Panc1 (cell line): ENCODE measurements around the gene ATXN7L1. TPM values are rescaled to one million over a fixed set of nuclear protein-coding genes. Genes with fewer than 3 reads are reported as not detected.

Experiments used
- ATAC-seq: fragments of 200-7000 bp; cut with Tn5 transposase; 2 replicates; pipeline ENCODE4 v1.9.1; 2020; ENCODE audit warnings: mild to moderate bottlenecking, moderate library complexity
- BruUV-seq: library from RNA; stranded (reverse); fragments of 400-500 nt; replicated peaks from 2 replicates; lab custom pipeline; 2021; lab: Mats Ljungman, UMichigan
- CTCF ChIA-PET: fragments of 300-600 bp; sonication (Branson Sonifier 250); formaldehyde crosslinking; loops from one replicate; lab custom pipeline; 2022; ENCODE audit warnings: antibody characterized with exemption; lab: Charles Lee
- POLR2A ChIA-PET: fragments of 300-600 bp; sonication (Branson Sonifier 250); formaldehyde crosslinking; loops from one replicate; lab custom pipeline; 2022; ENCODE audit warnings: antibody characterized with exemption; lab: Charles Lee
- DNase-seq: peaks from one replicate; pipeline ENCODE4 v3.0.0-alpha.2; 2010; ENCODE audit warnings: low read depth, low spot score
- H3K27ac ChIP-seq: 2 replicates; pipeline ENCODE4 v1.5.1; 2011; ENCODE audit warnings: mild to moderate bottlenecking, low read length, inconsistent platforms
- H3K27me3 ChIP-seq: fragments of 200-500 bp; sonication (Bioruptor generic); 2 replicates; pipeline ENCODE4 v1.6.0; 2014; ENCODE audit warnings: low read length, inconsistent platforms; ENCODE audit not compliant: control insufficient read depth, insufficient read depth
- H3K36me3 ChIP-seq: fragments of 200-500 bp; sonication (Bioruptor generic); 2 replicates; pipeline ENCODE4 v1.5.1; 2014; ENCODE audit warnings: inconsistent platforms, mild to moderate bottlenecking, low read length, moderate library complexity; ENCODE audit not compliant: control insufficient read depth, insufficient read depth
- H3K4me1 ChIP-seq: 2 replicates; pipeline ENCODE4 v1.5.1; 2011; ENCODE audit warnings: inconsistent platforms, mild to moderate bottlenecking, low read length, moderate library complexity; ENCODE audit not compliant: control insufficient read depth, insufficient read depth
- H3K4me3 ChIP-seq, 2 experiments: 2 replicates each; pipeline ENCODE4 v1.5.1; 2011 to 2012; ENCODE audit warnings: low read depth in 2 of 2, low read length in 2 of 2, mild to moderate bottlenecking in 2 of 2, inconsistent platforms in 1 of 2, moderate library complexity in 1 of 2
- H3K9me3 ChIP-seq: fragments of 200-500 bp; sonication (Bioruptor generic); 2 replicates; pipeline ENCODE4 v1.5.1; 2014; ENCODE audit warnings: low read depth, mild to moderate bottlenecking, inconsistent platforms, low read length, moderate library complexity; ENCODE audit not compliant: control insufficient read depth, insufficient read depth
- CTCF ChIP-seq: fragments of 450-650 bp; IDR thresholded peaks from 2 replicates; pipeline ENCODE4 v1.5.1; 2017; ENCODE audit warnings: mild to moderate bottlenecking
- POLR2AphosphoS5 ChIP-seq: IDR thresholded peaks from 2 replicates; pipeline ENCODE4 v1.6.1; 2012; ENCODE audit warnings: mild to moderate bottlenecking, low read depth, low read length, moderate library complexity
- REST ChIP-seq, 2 experiments: IDR thresholded peaks; 2 replicates each; pipeline ENCODE4 v1.6.1; 2011 to 2012; ENCODE audit warnings: low read depth in 2 of 2, control low read depth in 1 of 2, low read length in 1 of 2, mild to moderate bottlenecking in 1 of 2, moderate library complexity in 1 of 2; ENCODE audit not compliant: insufficient read depth in 1 of 2
- SIN3A ChIP-seq: IDR thresholded peaks from 2 replicates; pipeline ENCODE4 v1.6.1; 2012; ENCODE audit warnings: low read depth, mild to moderate bottlenecking, low read length, moderate library complexity, borderline replicate concordance; ENCODE audit not compliant: insufficient read depth
- TCF7L2 ChIP-seq: IDR thresholded peaks from 2 replicates; pipeline ENCODE4 v1.6.1; 2011; ENCODE audit warnings: mild to moderate bottlenecking, low read depth, low read length, inconsistent platforms
- in situ Hi-C: cut with HindIII; loops from 2 replicates; pipeline ENCODE4 v1.10.0; 2016; ENCODE audit warnings: low sequenced_read_pairs, low pct_unique_long_range_greater_than_20kb
- intact Hi-C: fragments of 100-400 bp; cut with micrococcal nuclease; formaldehyde crosslinking; loops from one replicate; pipeline ENCODE4 v1.10.0; 2022; ENCODE audit not compliant: unreplicated experiment
- total RNA-seq: library from RNA; stranded (reverse); gene quantifications from one replicate; pipeline ENCODE4 v1.2.1, GENCODE V29; 2021; ENCODE audit not compliant: unreplicated experiment

The ATXN7L1 gene
- total RNA-seq, 1 experiment from 2014 or later, result 10.8 TPM

GRCh38 chr7:105830405-105831301 lies 45.7 kb downstream of the ATXN7L1 start:
- Histone ChIP-seq H3K27me3 (no peaks in the 10 kb centered on the region), H3K27ac (peak overlapping the region; percentile 84), H3K4me1 (peaks cover 63% of the 10 kb centered on the region), H3K9me3 (no peaks in the 10 kb centered on the region), H3K4me3 (no peak overlapping the region), H3K36me3 (no peaks in the 10 kb centered on the region)
- TF ChIP-seq POLR2AphosphoS5 (peak; percentile 60; the same call in 1 of the 2 replicates), SIN3A (no peak), REST (IDR thresholded peaks at IDR 0.05; ENCODE audit: insufficient read depth in 1 of 2, low read depth in 2 of 2, low read length in 1 of 2) (no peak), CTCF (no peak), TCF7L2 (peak; percentile 94)
- ChIA-PET POLR2A (no interaction called here), CTCF (no interaction called here)
- DNase-seq, result peak; percentile 95
- intact Hi-C loops, result no loop called here
- no TSS peak for BruUV-seq
- in situ Hi-C loops, result no loop called here
- ATAC-seq, result peak; percentile 96

- H3K4me1 ChIP-seq, result peaks cover 63% of the 10 kb centered on the region
- ATAC-seq (peak; percentile 29), DNase-seq (no peak)
- H3K27ac ChIP-seq, result peak overlapping the region; percentile 84
- POLR2A ChIA-PET, result no interaction called here
- in situ Hi-C loops, result no loop called here
- TF ChIP-seq REST (IDR thresholded peaks at IDR 0.05; ENCODE audit: insufficient read depth in 1 of 2, low read depth in 2 of 2, low read length in 1 of 2) (no peak), CTCF (no peak), SIN3A (no peak), TCF7L2 (no peak), POLR2AphosphoS5 (no peak)
- no peaks in the 10 kb centered on the region for H3K36me3 ChIP-seq
- CTCF ChIA-PET, result no interaction called here
- H3K4me3 ChIP-seq, result no peak overlapping the region
- BruUV-seq, result no TSS peak
- H3K9me3 ChIP-seq, result no peaks in the 10 kb centered on the region
- no peaks in the 10 kb centered on the region for H3K27me3 ChIP-seq
- intact Hi-C loops, result no loop called here
These were observed 46.6 kb downstream of the ATXN7L1 start for GRCh38 chr7:105829681-105830322.
